Inflammatory macrophage treated with lipopolysaccharide for 4 hours (primary cell): Measurements from ENCODE around the gene GPD1.

Experiments used
- DNase-seq: peaks from one replicate; pipeline ENCODE4 v3.0.0-alpha.2; 2020

GPD1 gene

DNA sequence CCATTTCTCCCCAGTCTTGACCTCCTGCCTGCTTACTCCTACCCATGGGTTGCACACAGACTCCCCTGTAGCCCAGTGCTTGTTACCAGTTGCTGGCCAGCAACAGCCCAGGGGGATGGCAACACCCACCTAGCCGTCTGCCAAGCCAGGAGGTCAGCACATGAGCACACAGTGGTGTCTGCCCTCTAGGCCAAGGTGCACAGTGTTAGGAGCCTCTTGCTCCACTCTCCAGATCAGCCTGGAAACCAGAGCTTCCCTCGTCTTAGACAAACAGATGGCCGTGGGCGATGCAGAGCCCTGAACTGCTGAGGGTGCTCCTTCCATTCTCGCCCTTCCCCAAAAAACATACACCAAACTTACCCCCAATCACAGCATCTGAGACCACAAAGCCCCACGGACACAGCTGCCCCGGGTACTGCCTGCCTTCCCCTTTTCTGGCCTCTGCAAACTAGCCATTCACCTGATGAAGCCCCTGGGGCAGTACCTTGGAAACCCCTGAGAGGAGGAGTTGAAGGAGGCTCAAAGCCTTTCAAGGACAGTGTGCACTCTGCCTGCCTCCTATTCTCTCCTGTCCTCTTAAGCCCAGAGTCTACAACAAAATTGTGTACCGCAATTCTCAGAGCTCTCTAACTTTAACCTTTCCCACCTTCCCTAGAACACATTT lies 1.0 kb upstream of the GPD1 start:
- no peak for DNase-seq

GRCh38 chr12:50103351-50103750 lies 457 bp upstream of the GPD1 start:
- no peak for DNase-seq

DNA sequence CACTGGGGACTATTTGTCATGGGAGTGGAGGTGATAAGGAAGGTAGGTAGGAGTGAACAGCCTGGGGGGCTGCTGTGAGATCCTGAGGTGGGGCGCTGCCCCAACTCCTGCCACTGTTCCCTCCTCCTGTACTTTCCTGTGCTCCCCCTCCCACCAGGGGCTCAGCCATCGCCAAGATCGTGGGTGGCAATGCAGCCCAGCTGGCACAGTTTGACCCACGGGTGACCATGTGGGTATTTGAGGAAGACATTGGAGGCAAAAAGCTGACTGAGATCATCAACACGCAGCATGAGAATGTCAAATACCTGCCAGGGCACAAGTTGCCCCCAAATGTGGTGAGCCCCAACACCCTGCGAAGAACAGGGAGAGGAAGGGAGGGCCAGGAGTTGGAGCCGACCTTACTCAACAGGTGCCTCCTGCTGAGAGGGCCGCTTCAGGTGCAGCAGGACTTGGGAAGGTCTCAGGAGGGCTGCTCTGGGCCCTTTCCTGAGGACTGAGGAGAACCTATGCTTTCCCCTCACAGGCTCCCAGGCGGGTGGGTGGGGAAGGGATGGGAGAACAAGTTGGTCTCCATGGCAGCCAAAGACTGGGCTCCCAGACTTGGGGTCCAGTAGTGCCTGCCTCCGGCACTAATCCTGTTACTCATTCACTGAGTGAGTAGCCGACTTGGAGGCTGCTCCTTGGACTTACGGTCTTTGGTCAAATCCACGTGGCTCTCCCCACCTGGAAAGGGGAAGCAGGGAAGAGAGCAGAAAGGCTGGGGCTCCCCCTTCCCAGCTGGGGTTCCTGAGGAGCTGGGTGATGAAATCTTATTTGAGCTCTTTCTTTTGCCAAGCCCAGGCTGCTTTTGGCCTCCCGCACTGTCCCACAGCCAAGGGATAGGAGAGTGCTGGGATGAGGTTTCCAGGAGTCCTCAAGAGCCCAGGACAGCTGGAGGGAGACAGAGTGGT lies 884 bp downstream of the GPD1 start:
- no peak for DNase-seq

- no peak for DNase-seq
Observed at GRCh38 chr12:50105913-50106450, 2.2 kb downstream of the GPD1 start.

DNA sequence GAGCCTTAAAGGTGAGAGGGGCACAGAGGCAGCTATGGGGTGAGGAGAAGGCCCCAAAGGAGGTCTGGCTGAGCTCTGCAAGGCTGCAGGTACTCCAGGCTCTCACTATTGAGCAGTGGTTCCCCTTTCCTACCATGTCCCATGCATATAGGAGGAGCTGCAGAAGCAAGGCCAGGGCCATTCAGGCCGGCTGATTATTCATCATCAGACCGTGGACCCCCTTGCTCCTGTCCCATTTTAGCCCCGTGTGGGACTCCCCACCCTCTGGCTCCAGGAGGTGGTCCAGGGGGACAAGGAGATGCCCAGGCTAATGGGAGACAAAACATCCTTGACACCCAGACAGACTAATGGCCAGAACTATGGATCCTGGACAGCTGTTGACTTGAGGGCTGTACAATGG lies 3.1 kb downstream of the GPD1 start:
- DNase-seq, result no peak

GRCh38 chr12:50107416-50108268 lies 3.8 kb downstream of the GPD1 start:
- DNase-seq, result no peak

- DNase-seq, result no peak
Observed at GRCh38 chr12:50109319-50109718, 5.5 kb downstream of the GPD1 start.

- DNase-seq, result peak; percentile 76
Observed at GRCh38 chr12:50110127-50110761, 6.4 kb downstream of the GPD1 start.

GRCh38 chr12:50110762-50111351 lies 7.0 kb downstream of the GPD1 start:
- DNase-seq, result peak; percentile 22

- no peak for DNase-seq
Observed at GRCh38 chr12:50111395-50111692, 7.5 kb downstream of the GPD1 start.

DNA sequence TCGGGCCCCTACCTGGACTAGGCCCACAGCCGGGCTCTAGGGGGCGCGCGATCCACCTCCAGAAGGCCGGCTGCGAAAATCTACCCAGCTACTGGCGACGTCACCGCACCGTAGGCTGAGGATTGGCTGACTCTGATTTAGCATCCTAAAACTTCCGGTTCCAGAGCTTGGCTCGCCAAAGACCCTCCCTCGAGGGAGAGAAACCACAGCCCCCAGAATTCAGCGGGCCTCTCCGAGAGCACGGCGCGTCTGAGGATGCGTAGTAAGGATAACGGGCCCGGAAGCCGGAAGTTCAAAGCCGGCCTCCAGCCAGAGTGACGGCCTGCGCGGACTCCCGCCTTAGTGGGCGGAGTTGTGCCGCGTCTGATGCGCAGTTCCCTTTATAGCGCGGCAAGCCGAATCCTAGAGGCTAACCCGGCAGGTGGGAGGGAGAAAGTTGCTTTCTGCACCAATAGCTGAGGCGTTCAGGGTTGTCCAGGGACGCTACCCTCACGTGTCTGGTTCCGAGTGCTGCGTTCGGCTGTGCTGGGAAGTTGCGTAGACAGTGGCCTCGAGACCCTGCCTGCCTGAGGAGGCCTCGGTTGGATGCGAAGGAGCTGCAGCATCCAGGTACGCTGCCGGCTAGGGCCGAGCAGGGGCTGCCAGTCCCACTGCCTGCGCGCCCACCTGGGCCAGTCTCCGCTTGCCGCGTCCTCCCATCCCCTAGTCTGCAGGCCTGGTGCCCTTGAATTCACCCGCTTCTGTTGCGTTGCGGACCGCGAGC lies 8.1 kb downstream of the GPD1 start, which contains the start of gene COX14:
TSS of gene COX14 (plus strand) at position 544 of the 763 bp plus-strand sequence. CDS start 7,808 bp downstream, outside the sequence.
- peak; percentile 100 for DNase-seq

DNA sequence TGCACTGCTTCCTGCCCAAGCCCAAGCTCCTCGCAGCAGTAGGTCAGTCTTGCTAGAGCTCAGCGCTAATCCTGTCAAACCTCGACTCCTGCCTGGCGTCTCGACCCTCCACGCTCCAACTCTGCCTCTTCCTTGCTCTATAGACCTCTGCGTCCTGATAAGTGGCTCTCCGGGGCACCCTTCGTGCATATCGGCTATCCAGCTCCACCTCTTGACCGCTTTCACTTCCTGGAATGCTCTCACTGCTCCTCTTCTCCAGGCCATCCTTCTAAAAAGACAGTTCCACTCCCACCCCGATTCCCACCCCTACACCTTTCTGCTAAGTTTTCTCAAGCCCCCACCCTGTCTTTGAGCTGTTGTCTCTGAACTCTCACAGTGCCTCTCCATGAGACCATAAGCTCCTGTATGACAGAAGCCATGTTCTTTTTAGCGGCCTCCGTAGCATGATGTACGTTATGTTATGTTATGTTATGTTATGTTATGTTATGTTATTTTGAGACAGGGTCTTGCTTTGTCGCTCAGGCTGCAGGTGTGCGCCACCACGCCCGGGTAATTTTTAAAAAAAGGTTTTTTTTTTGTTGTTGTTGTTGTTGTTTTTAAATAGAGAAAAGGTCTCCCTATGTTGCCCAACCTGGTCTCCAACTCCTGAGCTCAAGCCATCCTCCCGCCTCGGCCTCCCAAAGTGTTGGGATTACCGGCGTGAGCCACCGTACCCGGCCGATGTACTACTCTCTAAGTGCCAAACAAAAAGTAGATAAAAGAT lies 8.8 kb downstream of the GPD1 start:
- peak; percentile 59 for DNase-seq

DNA sequence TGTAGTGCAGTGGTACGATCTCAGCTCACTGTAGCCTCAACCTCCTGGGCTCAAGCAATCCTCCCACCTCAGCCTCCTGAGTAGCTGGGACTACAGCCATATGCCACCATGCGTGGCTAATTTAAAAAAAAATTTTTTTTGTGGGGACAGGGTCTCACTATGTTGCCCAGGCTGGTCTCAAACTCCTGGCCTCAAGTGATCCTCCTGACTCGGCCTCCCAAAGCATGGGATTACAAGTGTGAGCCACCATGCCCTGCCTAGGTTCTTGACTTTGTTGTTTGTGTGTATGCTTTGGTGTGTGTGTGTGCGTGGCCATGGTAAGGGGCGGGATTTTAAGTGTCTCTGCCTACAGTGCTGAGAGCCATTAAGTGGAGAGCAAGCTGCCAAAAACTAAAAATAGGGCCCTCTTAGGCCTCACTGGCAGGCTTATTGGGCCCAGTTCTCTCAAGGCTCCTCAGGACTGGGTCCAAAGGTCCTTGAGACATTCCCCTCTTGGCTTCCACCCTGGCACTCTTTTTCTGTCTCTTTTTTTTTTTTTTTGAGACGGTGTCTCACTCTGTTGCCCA lies 13.3 kb downstream of the GPD1 start:
- DNase-seq, result no peak

DNA sequence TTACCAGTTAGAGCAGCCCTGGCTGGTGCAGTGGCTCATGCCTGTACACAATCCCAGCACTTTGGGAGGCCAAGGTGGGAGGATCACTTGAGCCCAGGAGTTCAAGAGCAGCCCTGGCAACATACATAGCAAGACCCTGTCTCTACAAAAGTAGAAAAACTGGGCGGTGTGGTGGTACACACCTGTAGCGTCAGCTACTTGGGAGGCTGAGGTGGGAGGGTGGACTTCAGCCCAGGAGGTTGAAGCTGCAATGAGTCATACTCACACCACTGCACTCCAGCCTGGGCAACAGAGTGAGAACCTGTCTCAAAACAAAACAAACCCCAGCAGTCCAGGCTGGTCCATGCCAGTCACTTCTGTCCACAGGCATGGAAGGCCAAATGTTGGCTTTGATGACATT lies 15.6 kb downstream of the GPD1 start:
- DNase-seq, result no peak

- DNase-seq, result no peak
Observed at GRCh38 chr12:50120521-50120920, 16.7 kb downstream of the GPD1 start.

DNA sequence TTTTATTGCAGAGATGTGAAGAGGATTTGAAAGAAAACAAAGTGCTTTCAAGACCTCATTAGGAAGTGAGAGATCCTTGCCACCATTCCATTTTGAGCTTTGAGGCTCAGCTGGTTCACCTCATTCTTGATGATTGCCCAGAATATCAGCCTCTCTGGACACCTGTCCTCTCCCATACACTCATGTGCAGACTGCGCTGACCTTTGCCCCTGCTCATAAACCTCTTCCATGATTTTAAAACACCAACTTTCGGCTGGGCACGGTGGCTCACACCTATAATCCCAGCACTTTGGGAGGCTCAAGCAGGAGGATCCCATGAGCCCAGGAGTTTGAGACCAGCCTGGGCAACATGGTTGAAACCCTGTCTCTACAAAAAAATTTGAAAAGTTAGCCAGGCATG lies 17.1 kb downstream of the GPD1 start:
- no peak for DNase-seq

- no peak for DNase-seq
Observed at GRCh38 chr12:50121641-50122040, 17.8 kb downstream of the GPD1 start.

DNA sequence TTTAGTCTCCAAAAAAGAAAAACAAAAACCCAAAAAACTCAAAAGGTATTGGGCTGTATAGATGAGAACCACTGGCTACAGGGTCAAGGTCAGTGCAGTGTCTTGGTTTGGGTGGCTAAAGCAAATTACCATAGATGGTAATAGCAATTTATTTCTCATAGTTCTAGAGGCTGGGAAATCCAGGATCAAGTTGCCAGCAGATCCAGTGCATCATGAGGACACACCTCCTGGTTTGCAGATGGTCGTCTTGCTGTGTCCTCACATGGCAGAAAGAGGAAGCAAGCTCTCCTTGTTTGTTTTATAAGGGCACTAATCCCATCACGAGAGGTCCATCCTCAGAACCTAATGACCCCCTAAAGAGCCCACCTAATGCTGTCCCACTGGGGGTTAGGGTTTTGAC lies 19.4 kb downstream of the GPD1 start:
- no peak for DNase-seq

- no peak for DNase-seq
Observed at GRCh38 chr12:50127546-50127945, 23.7 kb downstream of the GPD1 start.

DNA sequence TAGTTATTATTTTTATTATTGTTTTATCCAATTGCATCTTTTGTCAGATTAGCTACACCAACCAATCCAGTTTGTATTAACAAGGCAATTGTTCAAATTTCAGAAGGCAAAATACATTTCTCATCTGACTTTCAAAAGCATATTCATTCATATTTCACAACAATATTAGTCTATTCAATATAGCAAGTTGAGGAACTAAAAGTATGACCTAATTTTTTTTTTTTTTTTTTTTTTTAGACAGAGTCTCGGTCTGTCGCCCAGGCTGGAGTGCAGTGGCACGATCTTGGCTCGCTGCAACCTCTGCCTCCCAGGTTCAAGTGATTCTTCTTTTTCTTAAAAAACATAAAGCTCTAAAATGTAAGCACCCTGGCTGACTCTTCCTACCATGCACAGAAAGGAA lies 25.5 kb downstream of the GPD1 start:
- DNase-seq, result peak; percentile 78
